IMR-90 (cell line): ENCODE results near the gene RAB14. TPM values are rescaled to one million over a fixed set of nuclear protein-coding genes. Genes with fewer than 3 reads are reported as not detected.

Experiments
- ATAC-seq: fragments of 200-7000 bp; cut with Tn5 transposase; 2 replicates; pipeline ENCODE4 v1.9.1; 2020; ENCODE audit warnings: low read depth, mild to moderate bottlenecking, moderate library complexity
- BruUV-seq: library from RNA; stranded (reverse); fragments of 400-500 nt; replicated peaks from 2 replicates; lab custom pipeline; 2021; lab: Mats Ljungman, UMichigan
- CTCF ChIA-PET: fragments of 300-600 bp; formaldehyde crosslinking; extraction: SDS; loops from one replicate; lab custom pipeline; 2021; ENCODE audit warnings: antibody characterized with exemption; lab: Yijun Ruan, JAX
- POLR2A ChIA-PET: fragments of 300-600 bp; sonication (Branson Sonifier 250); formaldehyde crosslinking; loops from one replicate; lab custom pipeline; 2022; ENCODE audit warnings: antibody characterized with exemption; ENCODE audit not compliant: unreplicated experiment; lab: Charles Lee
- DNase-seq: peaks from one replicate; pipeline ENCODE4 v3.0.0; 2013
- H2AFZ ChIP-seq: replicated peaks from 2 replicates; pipeline ENCODE3; 2013; ENCODE audit warnings: low read length, mild to moderate bottlenecking; ENCODE audit not compliant: poor library complexity
- H2AK5ac ChIP-seq: 2 replicates; pipeline ENCODE4 v1.6.1; 2013; ENCODE audit warnings: low read depth, low read length, inconsistent platforms
- H2AK9ac ChIP-seq: replicated peaks from 2 replicates; pipeline ENCODE3; 2013; ENCODE audit warnings: mild to moderate bottlenecking, low read depth, low read length, moderate library complexity; ENCODE audit not compliant: poor library complexity
- H2BK120ac ChIP-seq: 2 replicates; pipeline ENCODE4 v1.6.1; 2013; ENCODE audit warnings: low read depth, low read length, inconsistent platforms
- H2BK15ac ChIP-seq: 3 replicates; pipeline ENCODE4 v1.6.1; 2013; ENCODE audit warnings: low read depth, low read length, inconsistent platforms
- H2BK20ac ChIP-seq: 2 replicates; pipeline ENCODE4 v1.6.1; 2013; ENCODE audit warnings: low read depth, mild to moderate bottlenecking, inconsistent platforms, low read length, moderate library complexity
- H2BK5ac ChIP-seq: 2 replicates; pipeline ENCODE4 v1.6.1; 2013; ENCODE audit warnings: mild to moderate bottlenecking, low read depth, low read length, inconsistent platforms; ENCODE audit not compliant: poor library complexity, severe bottlenecking
- H3K14ac ChIP-seq: replicated peaks from 2 replicates; pipeline ENCODE4 v1.6.1; 2013; ENCODE audit warnings: low read depth, low read length, inconsistent platforms
- H3K18ac ChIP-seq: 2 replicates; pipeline ENCODE4 v1.6.1; 2013; ENCODE audit warnings: low read depth, low read length, control low read depth
- H3K23ac ChIP-seq: 2 replicates; pipeline ENCODE4 v1.6.1; 2013; ENCODE audit warnings: low read depth, low read length, inconsistent platforms
- H3K27ac ChIP-seq: 2 replicates; pipeline ENCODE4 v1.5.1; 2013; ENCODE audit warnings: mild to moderate bottlenecking, control low read depth, low read length; ENCODE audit not compliant: insufficient read depth
- H3K27me3 ChIP-seq: 2 replicates; pipeline ENCODE4 v1.6.1; 2013; ENCODE audit warnings: low read length; ENCODE audit not compliant: control insufficient read depth, insufficient read depth
- H3K36me3 ChIP-seq: 2 replicates; pipeline ENCODE4 v1.6.1; 2013; ENCODE audit warnings: low read length, mixed read lengths; ENCODE audit not compliant: control insufficient read depth, insufficient read depth
- H3K4ac ChIP-seq: 2 replicates; pipeline ENCODE4 v1.6.1; 2013; ENCODE audit warnings: low read depth, low read length, inconsistent platforms
- H3K4me1 ChIP-seq: 2 replicates; pipeline ENCODE4 v1.6.1; 2013; ENCODE audit warnings: low read length, mixed read lengths; ENCODE audit not compliant: control insufficient read depth, insufficient read depth
- H3K4me2 ChIP-seq: 2 replicates; pipeline ENCODE4 v1.6.1; 2013; ENCODE audit warnings: low read depth, mild to moderate bottlenecking, control low read depth, low read length, moderate library complexity
- H3K4me3 ChIP-seq: 2 replicates; pipeline ENCODE4 v1.5.1; 2013; ENCODE audit warnings: low read depth, mild to moderate bottlenecking, control low read depth, low read length, moderate library complexity; ENCODE audit not compliant: insufficient read depth
- H3K56ac ChIP-seq: 2 replicates; pipeline ENCODE4 v1.6.1; 2013; ENCODE audit warnings: low read length, inconsistent platforms; ENCODE audit not compliant: insufficient read depth; ENCODE audit errors: extremely low read depth
- H3K79me1 ChIP-seq, 2 experiments: 2 replicates each; pipeline ENCODE4 v1.6.1; 2013; ENCODE audit warnings: low read length in 2 of 2, inconsistent platforms in 1 of 2, low read depth in 1 of 2
- H3K9ac ChIP-seq: 2 replicates; pipeline ENCODE4 v1.6.1; 2013; ENCODE audit warnings: low read depth, low read length, control low read depth
- H3K9me1 ChIP-seq: 2 replicates; pipeline ENCODE4 v1.6.1; 2013; ENCODE audit warnings: low read length, inconsistent platforms; ENCODE audit not compliant: insufficient read depth
- H3K9me3 ChIP-seq: 2 replicates; pipeline ENCODE4 v1.6.1; 2013; ENCODE audit warnings: low read length; ENCODE audit not compliant: control insufficient read depth, insufficient read depth
- H4K20me1 ChIP-seq: 2 replicates; pipeline ENCODE4 v1.6.1; 2013; ENCODE audit warnings: low read length, inconsistent platforms; ENCODE audit not compliant: insufficient read depth
- H4K5ac ChIP-seq: 2 replicates; pipeline ENCODE4 v1.6.1; 2013; ENCODE audit warnings: mild to moderate bottlenecking, low read depth, low read length, control low read depth
- H4K8ac ChIP-seq, 2 experiments: 2 replicates each; pipeline ENCODE4 v1.6.1; 2013; ENCODE audit warnings: low read depth in 2 of 2, low read length in 2 of 2, control low read depth in 1 of 2, inconsistent platforms in 1 of 2
- H4K91ac ChIP-seq: 2 replicates; pipeline ENCODE4 v1.6.1; 2013; ENCODE audit warnings: low read depth, low read length, inconsistent platforms; ENCODE audit not compliant: insufficient read depth
- MAZ ChIP-seq: IDR thresholded peaks from 2 replicates; pipeline ENCODE4 v1.6.1; 2012; ENCODE audit warnings: low read depth, mild to moderate bottlenecking, low read length, improper control_type of control experiment, moderate library complexity, borderline replicate concordance
- WGBS, 2 experiments: methylation state at CpG; one replicate each; pipeline versions ENCODE4 v1.1.5 to v1.1.7; 2013; ENCODE audit warnings: missing lambda C conversion rate in 2 of 2; ENCODE audit not compliant: insufficient read length in 1 of 2; ENCODE audit errors: extremely low coverage in 2 of 2; 5-methylcytosine and 5-hydroxymethylcytosine counted together
- dilution Hi-C: fragments of 300-500 bp; cut with HindIII; formaldehyde crosslinking; loops from one replicate; pipeline ENCODE4 v1.14.3; 2018; ENCODE audit warnings: low sequenced_read_pairs; ENCODE audit not compliant: unreplicated experiment
- in situ Hi-C: fragments of 300-500 bp; cut with MboI; formaldehyde crosslinking; loops from 3 replicates; pipeline ENCODE4 v1.14.3; 2019; ENCODE audit warnings: low sequenced_read_pairs, inconsistent platforms, mixed read lengths
- intact Hi-C: fragments of 100-400 bp; cut with micrococcal nuclease; formaldehyde crosslinking; loops from 2 replicates; pipeline ENCODE4 v1.10.0; 2022
- polyA plus RNA-seq, 3 experiments: library from polyadenylated mRNA; depleted of rRNA; stranded (reverse); fragments of >200 nt; gene quantifications; 2 replicates each; pipeline ENCODE4 v1.2.3, GENCODE V29; 2012; ENCODE audit warnings: low replicate concordance in 1 of 3
- total RNA-seq: library from RNA; depleted of rRNA; stranded (reverse); fragments of >200 nt; gene quantifications from 2 replicates; pipeline ENCODE4 v1.2.3, GENCODE V29; 2012

Gene RAB14
- total and polyA plus RNA-seq, 2 of the 4 experiments (the other 2 are of a cell fraction), result 20.1 to 29.3 TPM

GRCh38 chr9:121141706-121142105 is 60.0 kb downstream of the RAB14 start:
- no peak overlapping the region for H2BK15ac ChIP-seq
- DNase-seq (no peak), ATAC-seq (no peak)
- no peak overlapping the region for H4K5ac ChIP-seq
- H3K4me2 ChIP-seq, result no peak overlapping the region
- no peak overlapping the region for H3K23ac ChIP-seq
- POLR2A ChIA-PET, result no interaction called here
- peaks cover 22% of the 10 kb centered on the region for H3K36me3 ChIP-seq
- H4K20me1 ChIP-seq, result no peaks in the 10 kb centered on the region
- no peak overlapping the region for H3K4ac ChIP-seq
- no peak overlapping the region for H2BK120ac ChIP-seq
- no peak overlapping the region for H3K4me3 ChIP-seq
- no peak for TF ChIP-seq MAZ
- H2AK5ac ChIP-seq, result no peak overlapping the region
- no peak overlapping the region for H3K18ac ChIP-seq
- no peak overlapping the region for H4K8ac ChIP-seq
- H3K14ac ChIP-seq, result no peak overlapping the region
- 0 out of 2 replicates have a peak, but pooled peaks cover 6% of the 10 kb centered on the region for H3K9me1 ChIP-seq
- no peak overlapping the region for H2BK5ac ChIP-seq
- no peak overlapping the region for H4K91ac ChIP-seq
- H3K9ac ChIP-seq, result no peak overlapping the region
- H2AK9ac ChIP-seq, result no peak overlapping the region
- H3K27ac ChIP-seq, result no peak overlapping the region
- intact Hi-C loops (no loop called here), in situ Hi-C loops (no loop called here), dilution Hi-C loops (no loop called here)
- H2BK20ac ChIP-seq, result no peak overlapping the region
- no peaks in the 10 kb centered on the region for H3K9me3 ChIP-seq
- no peaks in the 10 kb centered on the region for H3K27me3 ChIP-seq
- no TSS peak for BruUV-seq
- no CpG with 5 or more reads among the region's 1 CpG for WGBS, 2 experiments
- H3K79me1 ChIP-seq, result no peaks in the 10 kb centered on the region; a peak in 1 of 4 replicates
- H2AFZ ChIP-seq, result no peak overlapping the region
- no peak overlapping the region for H3K56ac ChIP-seq
- CTCF ChIA-PET, result no interaction called here
- H3K4me1 ChIP-seq, result no peaks in the 10 kb centered on the region
